Ascending aorta (tissue), 2 donors: ENCODE results near the gene HOMER1. TPM values are rescaled to one million over a fixed set of nuclear protein-coding genes. Genes with fewer than 3 reads are reported as not detected.

Experiments used
- DNase-seq, 2 donors: peaks; one replicate each; pipeline ENCODE4 v3.0.0-alpha.2; 2019; ENCODE audit warnings: low spot score in 2 of 2
- H3K27ac ChIP-seq, 2 donors: fragments of 200-600 bp; sonication (generic); one replicate each; pipeline ENCODE4 v1.5.1; 2016 to 2017; ENCODE audit warnings: mild to moderate bottlenecking in 1 of 2
- H3K27me3 ChIP-seq: fragments of 200-600 bp; sonication (generic); one replicate; pipeline ENCODE4 v1.5.1; 2017
- H3K36me3 ChIP-seq, 2 donors: fragments of 200-600 bp; sonication (generic); one replicate each; pipeline ENCODE4 v1.5.1; 2016
- H3K4me1 ChIP-seq, 2 donors: fragments of 200-600 bp; sonication (generic); one replicate each; pipeline ENCODE4 v1.5.1; 2016 to 2017; ENCODE audit warnings: mild to moderate bottlenecking in 1 of 2
- H3K4me3 ChIP-seq, 2 donors: fragments of 200-600 bp; sonication (generic); one replicate each; pipeline ENCODE4 v1.5.1; 2016 to 2017; ENCODE audit warnings: mild to moderate bottlenecking in 1 of 2
- H3K9me3 ChIP-seq, 2 donors: fragments of 200-600 bp; sonication (generic); one replicate each; pipeline ENCODE4 v1.5.1; 2016
- intact Hi-C: fragments of 100-400 bp; cut with DNase I; formaldehyde crosslinking; loops from one replicate; pipeline ENCODE4 v1.15.1; 2023
- total RNA-seq: library from RNA; depleted of rRNA; stranded (reverse); fragments of >200 nt; gene quantifications from one replicate; pipeline ENCODE4 v1.1.0, GENCODE V29; 2016
- TF ChIP-seq, protein P1 (sequence below), 3 experiments: fragments of 200-600 bp in 2 of 3; fragments of 450-650 bp in 1 of 3; sonication (generic) in 2 of 3; IDR thresholded peaks; one replicate each; pipeline ENCODE4 v1.5.1; 2016 to 2019; ENCODE audit warnings: antibody characterized with exemption in 3 of 3, mild to moderate bottlenecking in 1 of 3, moderate library complexity in 1 of 3

HOMER1 gene
- total RNA-seq, 1 donor from 2014 or later, result 2.3 TPM

DNA sequence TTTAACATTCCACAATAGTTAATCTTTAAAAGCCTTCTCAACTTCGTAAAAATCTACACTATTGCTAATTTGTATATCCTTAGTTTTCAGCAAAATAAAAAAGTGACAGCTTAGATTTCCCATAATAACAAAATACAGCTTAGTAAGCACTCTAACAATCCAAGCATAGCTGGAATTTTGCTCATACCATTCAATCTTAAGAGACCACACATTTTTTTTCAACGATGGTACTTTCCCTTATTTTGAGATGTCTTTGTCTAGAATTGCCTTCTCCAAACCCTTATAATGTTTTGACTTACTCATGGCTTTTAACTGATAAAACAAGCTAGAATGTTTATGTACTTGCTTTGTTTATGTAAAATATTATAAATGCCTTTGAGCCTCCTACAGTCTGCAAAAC lies 65.6 kb downstream of the HOMER1 start:
- no peaks in the 10 kb centered on the region for H3K9me3 ChIP-seq
- H3K27ac ChIP-seq, result no peak overlapping the region
- H3K36me3 ChIP-seq, result no peaks in the 10 kb centered on the region
- no peak overlapping the region for H3K4me3 ChIP-seq
- TF ChIP-seq, protein P1, sequence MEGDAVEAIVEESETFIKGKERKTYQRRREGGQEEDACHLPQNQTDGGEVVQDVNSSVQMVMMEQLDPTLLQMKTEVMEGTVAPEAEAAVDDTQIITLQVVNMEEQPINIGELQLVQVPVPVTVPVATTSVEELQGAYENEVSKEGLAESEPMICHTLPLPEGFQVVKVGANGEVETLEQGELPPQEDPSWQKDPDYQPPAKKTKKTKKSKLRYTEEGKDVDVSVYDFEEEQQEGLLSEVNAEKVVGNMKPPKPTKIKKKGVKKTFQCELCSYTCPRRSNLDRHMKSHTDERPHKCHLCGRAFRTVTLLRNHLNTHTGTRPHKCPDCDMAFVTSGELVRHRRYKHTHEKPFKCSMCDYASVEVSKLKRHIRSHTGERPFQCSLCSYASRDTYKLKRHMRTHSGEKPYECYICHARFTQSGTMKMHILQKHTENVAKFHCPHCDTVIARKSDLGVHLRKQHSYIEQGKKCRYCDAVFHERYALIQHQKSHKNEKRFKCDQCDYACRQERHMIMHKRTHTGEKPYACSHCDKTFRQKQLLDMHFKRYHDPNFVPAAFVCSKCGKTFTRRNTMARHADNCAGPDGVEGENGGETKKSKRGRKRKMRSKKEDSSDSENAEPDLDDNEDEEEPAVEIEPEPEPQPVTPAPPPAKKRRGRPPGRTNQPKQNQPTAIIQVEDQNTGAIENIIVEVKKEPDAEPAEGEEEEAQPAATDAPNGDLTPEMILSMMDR (IDR thresholded peaks at IDR 0.05), result no peak
- intact Hi-C loops, result no loop called here
- no peaks in the 10 kb centered on the region for H3K27me3 ChIP-seq
- no peaks in the 10 kb centered on the region for H3K4me1 ChIP-seq
- DNase-seq, result no peak

DNA sequence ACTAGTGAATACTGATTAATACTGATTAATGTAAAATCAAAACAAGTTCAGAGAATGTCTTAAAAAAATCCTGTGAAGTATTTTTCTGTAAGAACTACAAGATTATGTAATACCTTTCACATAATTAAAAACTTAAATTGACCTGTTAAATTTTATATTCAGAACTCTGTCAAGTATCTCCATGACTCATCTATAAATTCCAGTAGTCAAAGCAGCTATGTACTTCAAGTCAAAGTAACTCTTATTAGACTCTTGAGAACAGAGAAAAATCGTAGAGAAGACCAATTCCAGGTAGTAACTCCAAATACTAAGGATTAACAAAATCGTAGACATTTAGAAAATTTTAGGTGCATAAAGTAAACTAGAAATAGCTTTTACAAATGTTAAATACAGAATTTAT lies 77.1 kb downstream of the HOMER1 start:
- H3K27ac ChIP-seq, result no peak overlapping the region
- DNase-seq, result no peak

DNA sequence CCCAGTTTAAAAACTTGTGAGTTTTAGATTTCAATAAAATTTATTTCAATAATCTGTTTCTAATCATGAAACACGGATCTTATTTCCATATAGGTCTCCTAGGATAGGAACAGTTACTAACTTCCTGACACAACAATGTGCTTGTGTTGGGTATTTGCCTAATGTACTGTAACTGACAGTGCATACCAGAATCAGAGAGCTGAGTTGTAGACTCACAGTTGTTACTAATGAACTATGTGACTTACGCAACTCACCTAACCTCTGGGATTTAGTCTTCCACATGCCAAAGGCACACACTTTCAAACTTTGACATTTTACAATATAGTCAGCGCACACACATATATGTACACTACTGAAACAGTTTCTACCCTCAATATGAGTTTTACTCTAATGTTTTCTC lies 77.7 kb downstream of the HOMER1 start:
- intact Hi-C loops, result no loop called here
- Histone ChIP-seq H3K4me3 (no peak overlapping the region), H3K27me3 (no peaks in the 10 kb centered on the region), H3K9me3 (no peaks in the 10 kb centered on the region), H3K36me3 (no peaks in the 10 kb centered on the region), H3K4me1 (no peaks in the 10 kb centered on the region), H3K27ac (no peak overlapping the region)
- DNase-seq, result no peak
- TF ChIP-seq, protein P1 (IDR thresholded peaks at IDR 0.05), result no peak

More for the DNA sequence above, 77.1 kb downstream of the HOMER1 start:
- Histone ChIP-seq H3K9me3 (no peaks in the 10 kb centered on the region), H3K36me3 (no peaks in the 10 kb centered on the region), H3K4me1 (no peaks in the 10 kb centered on the region), H3K4me3 (no peak overlapping the region), H3K27me3 (no peaks in the 10 kb centered on the region)
- TF ChIP-seq, protein P1 (IDR thresholded peaks at IDR 0.05), result no peak
- intact Hi-C loops, result no loop called here

DNA sequence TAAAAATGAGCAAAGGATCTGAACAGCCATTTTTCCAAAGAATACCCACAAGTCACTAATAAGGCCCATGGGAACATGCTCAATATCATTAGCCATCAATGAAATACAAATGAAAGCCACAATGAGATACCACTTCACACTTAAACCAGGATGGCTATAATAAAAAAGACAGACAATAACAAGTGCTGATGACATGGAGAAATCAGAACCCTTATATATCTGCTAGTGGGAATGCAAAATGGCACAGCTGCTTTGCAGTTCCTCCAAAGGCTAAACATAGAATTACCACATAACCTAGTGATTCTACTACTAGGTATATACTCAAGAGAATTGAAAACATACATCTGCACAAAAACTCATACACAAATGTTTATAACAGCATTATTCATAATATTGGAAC lies 83.7 kb downstream of the HOMER1 start:
- TF ChIP-seq, protein P1 (IDR thresholded peaks at IDR 0.05), result no peak
- Histone ChIP-seq H3K27ac (no peak overlapping the region), H3K9me3 (no peaks in the 10 kb centered on the region), H3K36me3 (no peaks in the 10 kb centered on the region), H3K4me1 (no peaks in the 10 kb centered on the region), H3K27me3 (no peaks in the 10 kb centered on the region), H3K4me3 (no peak overlapping the region)
- intact Hi-C loops, result no loop called here
- no peak for DNase-seq

DNA sequence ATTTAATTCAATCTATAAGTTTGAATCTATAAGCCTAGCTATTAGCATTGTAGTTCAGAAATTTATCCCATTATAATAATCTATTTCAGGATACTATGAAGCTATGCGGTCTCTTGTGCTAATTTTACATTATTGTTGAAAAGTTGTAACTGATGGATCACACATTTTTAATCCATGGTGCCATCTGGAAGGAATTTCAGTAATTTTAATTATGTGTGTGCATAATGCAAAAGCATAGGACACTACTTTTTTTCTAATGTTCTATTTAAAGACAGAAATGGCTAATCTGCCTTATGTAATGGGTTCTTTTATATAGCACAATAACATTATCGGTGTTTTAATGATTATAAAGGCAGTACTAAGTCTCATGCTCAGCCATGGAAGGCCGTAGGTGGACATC lies 90.6 kb downstream of the HOMER1 start:
- Histone ChIP-seq H3K27ac (no peak overlapping the region), H3K9me3 (no peaks in the 10 kb centered on the region), H3K27me3 (no peaks in the 10 kb centered on the region), H3K4me1 (no peaks in the 10 kb centered on the region), H3K4me3 (no peak overlapping the region), H3K36me3 (no peaks in the 10 kb centered on the region)
- intact Hi-C loops, result no loop called here
- TF ChIP-seq, protein P1 (IDR thresholded peaks at IDR 0.05), result no peak
- DNase-seq, result no peak

DNA sequence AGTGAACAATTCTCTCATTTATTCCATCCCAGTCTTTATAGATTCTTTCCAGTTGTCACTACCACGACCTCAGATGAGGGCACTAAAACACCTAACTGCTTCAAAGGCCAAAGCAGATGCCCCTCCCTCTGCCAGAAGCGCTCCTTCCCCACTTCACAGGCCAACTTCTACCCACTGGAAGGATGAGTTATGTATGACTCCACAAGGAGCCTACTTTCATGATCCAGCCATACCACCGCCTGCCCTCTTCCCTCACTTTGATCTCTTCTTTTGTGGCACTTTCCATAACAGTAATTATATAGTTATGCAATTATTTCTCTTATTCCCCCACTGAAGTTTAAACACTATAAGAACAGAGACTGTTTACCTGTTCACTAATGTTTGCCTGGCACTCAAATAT lies 93.7 kb downstream of the HOMER1 start:
- no peaks in the 10 kb centered on the region for H3K4me1 ChIP-seq

More for the DNA sequence above, 93.7 kb downstream of the HOMER1 start:
- no peak for DNase-seq
- Histone ChIP-seq H3K27ac (no peak overlapping the region), H3K9me3 (no peaks in the 10 kb centered on the region), H3K4me3 (no peak overlapping the region), H3K36me3 (no peaks in the 10 kb centered on the region), H3K27me3 (no peaks in the 10 kb centered on the region)
- intact Hi-C loops, result no loop called here
- TF ChIP-seq, protein P1 (IDR thresholded peaks at IDR 0.05), result no peak
